SK-N-SH (cell line): ENCODE results near the gene SLC5A1. TPM values are rescaled to one million over a fixed set of nuclear protein-coding genes. Genes with fewer than 3 reads are reported as not detected.

Source experiments
- CTCF ChIA-PET: fragments of 300-600, 350-600 bp; formaldehyde crosslinking; extraction: SDS; loops from one replicate; lab custom pipeline; 2021; lab: Yijun Ruan, JAX
- POLR2A ChIA-PET: fragments of 350-600 bp; sonication (Branson Sonifier 250); formaldehyde crosslinking; extraction: SDS; loops from one replicate; lab custom pipeline; 2020; ENCODE audit warnings: antibody characterized with exemption, inconsistent platforms; lab: Yijun Ruan, JAX
- DNase-seq: peaks from one replicate; pipeline ENCODE4 v3.0.0; 2012
- H2AFZ ChIP-seq: fragments of 200-600 bp; sonication (generic); 2 replicates; pipeline ENCODE4 v1.8.1; 2016; ENCODE audit warnings: antibody characterized with exemption, mild to moderate bottlenecking, low read depth
- H3F3A ChIP-seq: fragments of 200-600 bp; sonication (generic); replicated peaks from 2 replicates; pipeline ENCODE3; 2016; ENCODE audit warnings: antibody characterized with exemption, mild to moderate bottlenecking; ENCODE audit not compliant: insufficient read depth
- H3K27ac ChIP-seq, 2 experiments: fragments of 200-500 bp in 1 of 2; fragments of 200-600 bp in 1 of 2; sonication (Bioruptor generic) in 1 of 2; sonication (generic), shearing (Covaris generic) in 1 of 2; 2 replicates each; pipeline versions ENCODE4 v1.5.1 to v1.6.1; 2014 to 2016; ENCODE audit warnings: low read depth in 2 of 2, inconsistent platforms in 1 of 2, low read length in 1 of 2, mild to moderate bottlenecking in 1 of 2, mixed read lengths in 1 of 2
- H3K27me3 ChIP-seq: fragments of 200-600 bp; sonication (generic), shearing (Covaris generic); 2 replicates; pipeline ENCODE4 v1.6.1; 2016; ENCODE audit warnings: mixed run types; ENCODE audit not compliant: insufficient read depth
- H3K36me3 ChIP-seq, 2 experiments: fragments of 200-500 bp in 1 of 2; fragments of 200-600 bp in 1 of 2; sonication (Bioruptor generic) in 1 of 2; sonication (generic) in 1 of 2; replicated peaks in 1 of 2; 2 replicates each; pipeline versions ENCODE3 to v1.5.1; 2014 to 2016; ENCODE audit warnings: low read length in 1 of 2, mild to moderate bottlenecking in 1 of 2; ENCODE audit not compliant: insufficient read depth in 2 of 2, control insufficient read depth in 1 of 2
- H3K4me1 ChIP-seq, 2 experiments: fragments of 200-500 bp in 1 of 2; fragments of 200-600 bp in 1 of 2; sonication (Bioruptor generic) in 1 of 2; sonication (generic), shearing (Covaris generic) in 1 of 2; 2 replicates each; pipeline versions ENCODE4 v1.5.1 to v1.6.1; 2014 to 2016; ENCODE audit warnings: low read depth in 1 of 2, low read length in 1 of 2, mixed run types in 1 of 2; ENCODE audit not compliant: insufficient read depth in 2 of 2, control insufficient read depth in 1 of 2
- H3K4me2 ChIP-seq: fragments of 200-600 bp; sonication (generic), shearing (Covaris generic); 2 replicates; pipeline ENCODE4 v1.6.1; 2017; ENCODE audit warnings: mixed run types
- H3K4me3 ChIP-seq, 2 experiments: fragments of 200-500 bp in 1 of 2; fragments of 200-600 bp in 1 of 2; sonication (Bioruptor generic) in 1 of 2; sonication (generic), shearing (Covaris generic) in 1 of 2; 2 replicates each; pipeline versions ENCODE4 v1.5.1 to v1.8.1; 2014 to 2016; ENCODE audit warnings: low read depth in 2 of 2, inconsistent platforms in 1 of 2, low read length in 1 of 2, mild to moderate bottlenecking in 1 of 2, mixed read lengths in 1 of 2, moderate library complexity in 1 of 2
- H3K79me2 ChIP-seq: fragments of 200-600 bp; sonication (generic); 2 replicates; pipeline ENCODE4 v1.8.1; 2017; ENCODE audit warnings: mild to moderate bottlenecking; ENCODE audit not compliant: insufficient read depth
- H3K9ac ChIP-seq: fragments of 200-600 bp; sonication (generic); 2 replicates; pipeline ENCODE4 v1.6.1; 2017; ENCODE audit warnings: mixed run types
- H3K9me2 ChIP-seq: fragments of 200-600 bp; sonication (generic); 2 replicates; pipeline ENCODE4 v1.6.1; 2017; ENCODE audit warnings: mixed run types
- H3K9me3 ChIP-seq: fragments of 200-600 bp; sonication (generic); 2 replicates; pipeline ENCODE4 v1.6.1; 2017; ENCODE audit warnings: mixed run types, mild to moderate bottlenecking, moderate library complexity
- H4K20me1 ChIP-seq: fragments of 200-600 bp; sonication (generic); 2 replicates; pipeline ENCODE4 v1.6.1; 2017; ENCODE audit warnings: mild to moderate bottlenecking, mixed run types; ENCODE audit not compliant: insufficient read depth
- CHD2 ChIP-seq: fragments of 150-350 bp; IDR thresholded peaks from 2 replicates; pipeline ENCODE4 v1.6.1; 2018; ENCODE audit warnings: low read length; ENCODE audit not compliant: partially characterized antibody
- EP300 ChIP-seq, 2 experiments: IDR thresholded peaks; 2 replicates each; pipeline versions ENCODE4 v1.4.0 to v1.6.1; 2012; ENCODE audit warnings: borderline replicate concordance in 1 of 2, low read depth in 1 of 2, low read length in 1 of 2
- FOSL2 ChIP-seq: IDR thresholded peaks from 2 replicates; pipeline ENCODE4 v1.4.0; 2012; ENCODE audit warnings: low read depth, mild to moderate bottlenecking, moderate library complexity, borderline replicate concordance
- GATA2 ChIP-seq: sonication (generic); formaldehyde crosslinking; IDR thresholded peaks from 2 replicates; pipeline ENCODE4 v1.5.0; 2020; ENCODE audit warnings: mild to moderate bottlenecking, missing genetic modification reagents
- JUND ChIP-seq: IDR thresholded peaks from 2 replicates; pipeline ENCODE4 v1.4.0; 2012
- MEF2A ChIP-seq: IDR thresholded peaks from 2 replicates; pipeline ENCODE4 v1.4.0; 2012; ENCODE audit warnings: low read depth, borderline replicate concordance
- NFIC ChIP-seq: IDR thresholded peaks from 2 replicates; pipeline ENCODE4 v1.4.0; 2012; ENCODE audit warnings: borderline replicate concordance
- RAD21 ChIP-seq: IDR thresholded peaks from 2 replicates; pipeline ENCODE4 v1.6.1; 2012; ENCODE audit warnings: mild to moderate bottlenecking, low read length
- RCOR1 ChIP-seq: fragments of 150-350 bp; IDR thresholded peaks from 2 replicates; pipeline ENCODE4 v1.6.1; 2017; ENCODE audit warnings: antibody characterized with exemption, low read length
- RFX5 ChIP-seq: IDR thresholded peaks from 2 replicates; pipeline ENCODE4 v1.6.1; 2012; ENCODE audit warnings: mild to moderate bottlenecking, improper control_type of control experiment, low read length
- RXRA ChIP-seq: IDR thresholded peaks from 2 replicates; pipeline ENCODE4 v1.4.0; 2012; ENCODE audit warnings: low read depth, mild to moderate bottlenecking, borderline replicate concordance
- SIN3A ChIP-seq: IDR thresholded peaks from 2 replicates; pipeline ENCODE4 v1.6.1; 2012; ENCODE audit warnings: low read depth, mild to moderate bottlenecking, low read length, moderate library complexity, borderline replicate concordance
- SMC3 ChIP-seq: IDR thresholded peaks from 2 replicates; pipeline ENCODE4 v1.6.1; 2012; ENCODE audit warnings: low read depth, low read length, improper control_type of control experiment
- TCF12 ChIP-seq: IDR thresholded peaks from 2 replicates; pipeline ENCODE4 v1.4.0; 2012
- TEAD4 ChIP-seq: IDR thresholded peaks from 2 replicates; pipeline ENCODE4 v1.4.0; 2012; ENCODE audit warnings: mild to moderate bottlenecking, borderline replicate concordance; ENCODE audit not compliant: insufficient read depth
- WGBS: methylation state at CpG from one replicate; pipeline ENCODE4 v1.1.6; 2017; ENCODE audit warnings: low lambda C conversion rate; 5-methylcytosine and 5-hydroxymethylcytosine counted together
- polyA plus RNA-seq, 3 experiments: library from polyadenylated mRNA; depleted of rRNA; stranded (reverse); fragments of >200 nt; gene quantifications; 2 replicates each; pipeline ENCODE4 v1.2.3, GENCODE V29; 2012
- TF ChIP-seq, protein P1 (sequence below): IDR thresholded peaks from 2 replicates; pipeline ENCODE4 v1.4.0; 2012; ENCODE audit warnings: low read depth
- TF ChIP-seq, protein P2 (sequence below): IDR thresholded peaks from 2 replicates; pipeline ENCODE4; 2012
- TF ChIP-seq, protein P3 (sequence below): fragments of 200-600 bp; sonication (generic); IDR thresholded peaks from 2 replicates; pipeline ENCODE4 v1.6.1; 2017; ENCODE audit warnings: antibody characterized with exemption, mild to moderate bottlenecking, moderate library complexity
- TF ChIP-seq, protein P4 (sequence below): IDR thresholded peaks from 2 replicates; pipeline ENCODE4 v1.4.0; 2012; ENCODE audit warnings: low read depth, borderline replicate concordance
- TF ChIP-seq, protein P5 (sequence below): fragments of 150-350 bp; IDR thresholded peaks from 2 replicates; pipeline ENCODE4 v1.6.1; 2017; ENCODE audit warnings: antibody characterized with exemption, low read length, low read depth, borderline replicate concordance

The SLC5A1 gene
- polyA plus RNA-seq, 1 of the 3 experiments (the other 2 are of a cell fraction), result not detected

DNA sequence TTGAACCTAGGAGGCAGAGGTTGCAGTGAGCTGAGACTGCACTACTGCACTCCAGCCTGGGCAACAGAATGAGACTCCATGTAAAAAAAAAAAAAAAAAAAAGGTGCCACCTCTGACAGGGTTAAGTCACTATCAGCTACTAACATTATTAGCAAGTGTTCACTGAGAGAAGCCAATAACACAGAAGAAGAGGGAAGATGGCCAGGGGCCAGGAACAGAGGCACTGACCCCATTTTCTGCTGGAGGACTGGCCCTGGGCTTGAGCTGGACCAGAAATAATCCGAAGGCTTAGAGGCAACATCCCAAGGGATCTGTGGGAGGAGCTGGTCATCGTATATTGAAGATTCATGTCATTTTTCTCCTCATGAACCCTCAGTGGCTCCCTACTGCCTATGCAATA lies 5.0 kb downstream of the SLC5A1 start:
- Histone ChIP-seq H3K27me3 (0 out of 2 replicates have a peak, but pooled peaks cover 8% of the 10 kb centered on the region), H2AFZ (no peak overlapping the region), H4K20me1 (no peaks in the 10 kb centered on the region), H3K4me2 (no peak overlapping the region), H3K9me2 (no peaks in the 10 kb centered on the region), H3F3A (no peaks in the 10 kb centered on the region), H3K36me3 (no peaks in the 10 kb centered on the region), H3K4me1 (peaks cover 5 to 9% of the 10 kb centered on the region in 2 experiments; a peak in 3 of 4 replicates), H3K27ac (no peak overlapping the region), H3K9ac (no peak overlapping the region), H3K79me2 (no peaks in the 10 kb centered on the region), H3K9me3 (no peaks in the 10 kb centered on the region), H3K4me3 (no peak overlapping the region)
- no peak for DNase-seq
- ChIA-PET CTCF (interaction anchor here (1.6 kb wide), 1 partner anchor 10 kb away, joined by 3 read pairs; no protein-coding TSS in a partner anchor), POLR2A (no interaction called here)
- 71% methylated on average over 2 of the region's 2 CpGs for WGBS
- TF ChIP-seq SIN3A (no peak), CHD2 (no peak), TCF12 (no peak), RCOR1 (no peak)
- TF ChIP-seq, protein P1, sequence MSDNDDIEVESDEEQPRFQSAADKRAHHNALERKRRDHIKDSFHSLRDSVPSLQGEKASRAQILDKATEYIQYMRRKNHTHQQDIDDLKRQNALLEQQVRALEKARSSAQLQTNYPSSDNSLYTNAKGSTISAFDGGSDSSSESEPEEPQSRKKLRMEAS, result no peak

DNA sequence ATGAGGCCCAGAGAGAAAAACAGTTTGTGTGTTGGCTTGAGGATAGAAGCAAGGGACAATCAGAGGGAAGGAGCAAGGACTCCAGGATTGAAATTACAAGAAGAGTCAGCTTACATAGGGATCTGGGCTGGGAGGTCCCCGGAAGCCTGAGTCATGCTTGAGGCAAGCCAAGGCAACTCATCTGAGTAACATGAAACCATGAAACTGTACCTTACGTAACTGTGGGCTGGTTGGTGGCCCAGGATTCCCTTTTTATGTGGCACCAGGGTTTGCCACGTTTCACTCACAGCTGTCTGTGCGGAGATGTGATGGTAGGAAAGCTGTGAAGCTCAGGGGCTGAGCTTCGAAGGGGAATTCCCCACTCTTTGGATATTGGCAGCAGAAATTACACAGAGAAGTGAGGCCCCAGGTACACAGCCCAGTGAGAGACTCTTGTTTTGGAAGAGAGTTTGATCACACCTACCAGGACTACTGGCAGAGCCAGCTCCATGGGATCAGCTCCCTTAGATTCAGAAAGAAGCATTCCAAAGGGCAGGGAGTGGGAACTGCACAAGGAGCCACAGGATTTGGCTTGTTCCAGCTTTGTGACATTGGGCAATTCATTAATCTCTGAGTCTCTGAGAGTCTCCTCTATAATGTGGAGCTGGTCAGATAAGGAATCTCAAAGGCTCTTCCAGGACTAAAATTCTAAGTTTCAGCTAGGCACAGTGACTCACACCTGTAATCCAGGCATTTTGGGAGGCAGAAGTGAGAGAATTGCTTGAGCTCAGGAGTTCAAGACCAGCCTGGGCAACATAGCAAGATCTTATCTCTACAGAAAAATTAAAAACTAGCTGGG lies 7.8 kb downstream of the SLC5A1 start:
- H3K4me3 ChIP-seq, result no peak overlapping the region
- H3K27ac ChIP-seq, result no peak overlapping the region
- ChIA-PET CTCF (interaction anchor here (1.0 to 1.3 kb wide), 3 partner anchors 8 to 81 kb away, joined by 4 to 5 read pairs (median 5); partner anchors contain the start of gene SLC5A1), POLR2A (no interaction called here)
- TF ChIP-seq SMC3 (no peak), TEAD4 (no peak), GATA2 (CRISPR knock-in tag) (no peak), RXRA (no peak), JUND (peak; percentile 61), EP300 (IDR thresholded peaks at IDR 0.05; ENCODE audit: borderline replicate concordance in 1 of 2, low read depth in 1 of 2, low read length in 1 of 2) (no peak), RFX5 (no peak), MEF2A (no peak), NFIC (peak; percentile 17; the same call in 1 of the 2 replicates), RAD21 (no peak), CHD2 (no peak), SIN3A (no peak), FOSL2 (peak; percentile 73)
- TF ChIP-seq, protein P2, sequence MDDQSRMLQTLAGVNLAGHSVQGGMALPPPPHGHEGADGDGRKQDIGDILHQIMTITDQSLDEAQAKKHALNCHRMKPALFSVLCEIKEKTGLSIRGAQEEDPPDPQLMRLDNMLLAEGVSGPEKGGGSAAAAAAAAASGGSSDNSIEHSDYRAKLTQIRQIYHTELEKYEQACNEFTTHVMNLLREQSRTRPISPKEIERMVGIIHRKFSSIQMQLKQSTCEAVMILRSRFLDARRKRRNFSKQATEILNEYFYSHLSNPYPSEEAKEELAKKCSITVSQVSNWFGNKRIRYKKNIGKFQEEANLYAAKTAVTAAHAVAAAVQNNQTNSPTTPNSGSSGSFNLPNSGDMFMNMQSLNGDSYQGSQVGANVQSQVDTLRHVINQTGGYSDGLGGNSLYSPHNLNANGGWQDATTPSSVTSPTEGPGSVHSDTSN, result no peak
- TF ChIP-seq, protein P3, sequence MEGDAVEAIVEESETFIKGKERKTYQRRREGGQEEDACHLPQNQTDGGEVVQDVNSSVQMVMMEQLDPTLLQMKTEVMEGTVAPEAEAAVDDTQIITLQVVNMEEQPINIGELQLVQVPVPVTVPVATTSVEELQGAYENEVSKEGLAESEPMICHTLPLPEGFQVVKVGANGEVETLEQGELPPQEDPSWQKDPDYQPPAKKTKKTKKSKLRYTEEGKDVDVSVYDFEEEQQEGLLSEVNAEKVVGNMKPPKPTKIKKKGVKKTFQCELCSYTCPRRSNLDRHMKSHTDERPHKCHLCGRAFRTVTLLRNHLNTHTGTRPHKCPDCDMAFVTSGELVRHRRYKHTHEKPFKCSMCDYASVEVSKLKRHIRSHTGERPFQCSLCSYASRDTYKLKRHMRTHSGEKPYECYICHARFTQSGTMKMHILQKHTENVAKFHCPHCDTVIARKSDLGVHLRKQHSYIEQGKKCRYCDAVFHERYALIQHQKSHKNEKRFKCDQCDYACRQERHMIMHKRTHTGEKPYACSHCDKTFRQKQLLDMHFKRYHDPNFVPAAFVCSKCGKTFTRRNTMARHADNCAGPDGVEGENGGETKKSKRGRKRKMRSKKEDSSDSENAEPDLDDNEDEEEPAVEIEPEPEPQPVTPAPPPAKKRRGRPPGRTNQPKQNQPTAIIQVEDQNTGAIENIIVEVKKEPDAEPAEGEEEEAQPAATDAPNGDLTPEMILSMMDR, result no peak
- TF ChIP-seq, protein P4, sequence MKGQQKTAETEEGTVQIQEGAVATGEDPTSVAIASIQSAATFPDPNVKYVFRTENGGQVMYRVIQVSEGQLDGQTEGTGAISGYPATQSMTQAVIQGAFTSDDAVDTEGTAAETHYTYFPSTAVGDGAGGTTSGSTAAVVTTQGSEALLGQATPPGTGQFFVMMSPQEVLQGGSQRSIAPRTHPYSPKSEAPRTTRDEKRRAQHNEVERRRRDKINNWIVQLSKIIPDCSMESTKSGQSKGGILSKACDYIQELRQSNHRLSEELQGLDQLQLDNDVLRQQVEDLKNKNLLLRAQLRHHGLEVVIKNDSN, result no peak
- TF ChIP-seq, protein P1, result no peak
- TF ChIP-seq, protein P5, sequence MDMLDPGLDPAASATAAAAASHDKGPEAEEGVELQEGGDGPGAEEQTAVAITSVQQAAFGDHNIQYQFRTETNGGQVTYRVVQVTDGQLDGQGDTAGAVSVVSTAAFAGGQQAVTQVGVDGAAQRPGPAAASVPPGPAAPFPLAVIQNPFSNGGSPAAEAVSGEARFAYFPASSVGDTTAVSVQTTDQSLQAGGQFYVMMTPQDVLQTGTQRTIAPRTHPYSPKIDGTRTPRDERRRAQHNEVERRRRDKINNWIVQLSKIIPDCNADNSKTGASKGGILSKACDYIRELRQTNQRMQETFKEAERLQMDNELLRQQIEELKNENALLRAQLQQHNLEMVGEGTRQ, result no peak
- H4K20me1 ChIP-seq, result no peaks in the 10 kb centered on the region
- H3K4me1 ChIP-seq, result peaks cover 0 to 9% of the 10 kb centered on the region in 2 experiments; a peak in 2 of 4 replicates
- H3K9me2 ChIP-seq, result no peaks in the 10 kb centered on the region
- no peaks in the 10 kb centered on the region for H3K36me3 ChIP-seq
- no peaks in the 10 kb centered on the region for H3K79me2 ChIP-seq
- no peaks in the 10 kb centered on the region for H3K9me3 ChIP-seq
- no peak overlapping the region for H2AFZ ChIP-seq
- 36% methylated on average over 5 of the region's 5 CpGs for WGBS
- no peak for DNase-seq
- H3K4me2 ChIP-seq, result 0 out of 2 replicates have a peak overlapping the region, but pooled peaks have one; percentile 7
- H3K9ac ChIP-seq, result no peak overlapping the region
- H3F3A ChIP-seq, result no peaks in the 10 kb centered on the region
- peaks cover 2% of the 10 kb centered on the region; the same call in 1 of the 2 replicates for H3K27me3 ChIP-seq
